ENCODE data around the gene PLEKHG5. TPM values are rescaled to one million over a fixed set of nuclear protein-coding genes. Genes with fewer than 3 reads are reported as not detected.

PLEKHG5 gene
- total RNA-seq, 4 donors from 2014 or later = 72.5 to 170 (median 99.8) TPM

DNA sequence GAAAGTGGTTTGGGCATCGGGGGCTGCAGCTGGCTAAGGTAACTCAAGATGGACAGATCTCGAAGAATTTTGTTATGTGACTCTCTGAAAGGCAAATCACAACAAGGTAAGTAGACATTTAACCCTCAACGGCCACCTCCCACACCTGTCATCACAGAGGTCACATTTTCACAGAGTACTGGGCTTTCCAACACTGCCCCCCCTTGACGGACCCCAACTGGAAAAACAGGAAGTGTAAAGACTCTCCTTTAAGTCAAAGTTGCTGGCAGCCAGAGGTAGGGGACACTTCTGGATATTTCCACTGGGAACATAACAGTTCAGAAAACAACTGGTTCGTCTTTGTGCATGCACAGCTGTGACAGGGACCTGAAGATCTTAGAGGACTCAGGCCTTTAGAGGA is 40.5 kb upstream of the PLEKHG5 start:
- intact Hi-C loops (cut with DNase I; ENCODE audit: low total_unique reads) = loop anchor here (10.0 kb wide), 1 partner anchor 123 kb away; no protein-coding TSS in a partner anchor

DNA sequence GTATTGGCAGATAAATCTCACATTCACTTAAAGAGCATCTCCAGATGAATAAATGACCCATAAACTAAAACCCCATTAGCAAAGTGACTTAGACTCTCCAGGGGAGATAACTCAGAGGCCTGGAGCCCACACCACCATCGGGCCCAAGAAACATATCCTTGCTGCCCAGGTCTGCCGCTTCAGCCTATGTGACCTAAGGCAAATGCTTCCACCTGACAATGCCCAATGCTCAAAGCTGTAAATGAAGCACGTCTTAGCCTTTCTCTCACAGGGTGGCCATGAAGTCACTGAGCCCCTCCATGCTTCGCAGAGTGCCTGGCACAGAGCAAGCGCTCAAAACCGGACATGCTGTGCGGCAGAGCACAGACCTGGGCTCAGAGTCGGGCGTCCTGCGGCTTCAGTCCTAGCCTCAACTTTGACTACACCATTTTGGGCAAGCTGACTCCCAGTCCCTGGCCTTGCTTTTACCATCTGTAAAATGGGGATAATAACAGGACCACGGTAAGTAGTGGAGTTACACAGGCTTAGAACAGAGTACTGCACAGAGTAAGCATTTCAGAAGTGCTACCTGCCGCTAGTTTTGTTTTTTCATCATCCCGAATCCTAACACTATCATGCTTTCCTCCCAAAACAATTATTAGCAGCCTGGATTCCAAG is 39.2 kb upstream of the PLEKHG5 start:
- TF ChIP-seq POLR2A (IDR thresholded peaks at IDR 0.05) = no peak
- TF ChIP-seq, protein P1, sequence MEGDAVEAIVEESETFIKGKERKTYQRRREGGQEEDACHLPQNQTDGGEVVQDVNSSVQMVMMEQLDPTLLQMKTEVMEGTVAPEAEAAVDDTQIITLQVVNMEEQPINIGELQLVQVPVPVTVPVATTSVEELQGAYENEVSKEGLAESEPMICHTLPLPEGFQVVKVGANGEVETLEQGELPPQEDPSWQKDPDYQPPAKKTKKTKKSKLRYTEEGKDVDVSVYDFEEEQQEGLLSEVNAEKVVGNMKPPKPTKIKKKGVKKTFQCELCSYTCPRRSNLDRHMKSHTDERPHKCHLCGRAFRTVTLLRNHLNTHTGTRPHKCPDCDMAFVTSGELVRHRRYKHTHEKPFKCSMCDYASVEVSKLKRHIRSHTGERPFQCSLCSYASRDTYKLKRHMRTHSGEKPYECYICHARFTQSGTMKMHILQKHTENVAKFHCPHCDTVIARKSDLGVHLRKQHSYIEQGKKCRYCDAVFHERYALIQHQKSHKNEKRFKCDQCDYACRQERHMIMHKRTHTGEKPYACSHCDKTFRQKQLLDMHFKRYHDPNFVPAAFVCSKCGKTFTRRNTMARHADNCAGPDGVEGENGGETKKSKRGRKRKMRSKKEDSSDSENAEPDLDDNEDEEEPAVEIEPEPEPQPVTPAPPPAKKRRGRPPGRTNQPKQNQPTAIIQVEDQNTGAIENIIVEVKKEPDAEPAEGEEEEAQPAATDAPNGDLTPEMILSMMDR (IDR thresholded peaks at IDR 0.05) = no peak
- intact Hi-C loops (cut with DNase I; ENCODE audit: low total_unique reads) = loop anchor here (10.0 kb wide), 1 partner anchor 124 kb away; no protein-coding TSS in a partner anchor
- H3K4me3 ChIP-seq (ENCODE audit: low read depth, poor library complexity, severe bottlenecking) = no peak overlapping the region
- 97 to 98% methylated on average over 13 of the region's 13 CpGs for WGBS, 2 donors
- DNase-seq (ENCODE audit: low spot score in 2 of 2) = no peak

More for the DNA sequence above, 40.5 kb upstream of the PLEKHG5 start:
- TF ChIP-seq, protein P1 (IDR thresholded peaks at IDR 0.05) = no peak
- no peak for TF ChIP-seq POLR2A (IDR thresholded peaks at IDR 0.05)
- no peak for DNase-seq (ENCODE audit: low spot score in 2 of 2)
- H3K4me3 ChIP-seq (ENCODE audit: low read depth, poor library complexity, severe bottlenecking) = no peak overlapping the region
- 87 to 89% methylated on average over 5 of the region's 5 CpGs for WGBS, 2 donors

DNA sequence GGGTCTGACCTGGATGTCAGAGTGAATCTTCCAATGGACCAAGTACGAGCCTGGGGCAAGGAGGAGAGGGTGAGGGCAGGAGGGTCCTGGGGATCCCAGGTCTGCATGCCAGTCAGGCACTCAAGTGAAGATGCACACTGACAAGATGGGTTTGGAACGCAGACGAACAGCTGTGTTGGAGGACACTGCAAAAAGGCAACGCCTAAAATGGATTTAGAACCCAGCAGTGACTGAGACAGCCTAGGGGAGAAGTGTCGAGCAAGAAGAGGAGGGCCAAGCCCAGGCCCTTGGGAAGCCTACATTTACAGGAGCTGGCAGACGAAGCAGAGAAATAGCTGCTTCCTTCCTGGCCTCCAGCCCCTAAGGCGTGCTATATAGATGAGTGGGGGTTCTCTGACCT is 37.0 kb upstream of the PLEKHG5 start:
- no peak for DNase-seq (ENCODE audit: low spot score in 2 of 2)
- no peak for TF ChIP-seq POLR2A (IDR thresholded peaks at IDR 0.05)
- TF ChIP-seq, protein P1 (IDR thresholded peaks at IDR 0.05) = no peak
- 89 to 94% methylated on average over 7 of the region's 7 CpGs for WGBS, 2 donors
- intact Hi-C loops (cut with DNase I; ENCODE audit: low total_unique reads) = no loop called here
- H3K4me3 ChIP-seq (ENCODE audit: low read depth, poor library complexity, severe bottlenecking) = no peak overlapping the region

DNA sequence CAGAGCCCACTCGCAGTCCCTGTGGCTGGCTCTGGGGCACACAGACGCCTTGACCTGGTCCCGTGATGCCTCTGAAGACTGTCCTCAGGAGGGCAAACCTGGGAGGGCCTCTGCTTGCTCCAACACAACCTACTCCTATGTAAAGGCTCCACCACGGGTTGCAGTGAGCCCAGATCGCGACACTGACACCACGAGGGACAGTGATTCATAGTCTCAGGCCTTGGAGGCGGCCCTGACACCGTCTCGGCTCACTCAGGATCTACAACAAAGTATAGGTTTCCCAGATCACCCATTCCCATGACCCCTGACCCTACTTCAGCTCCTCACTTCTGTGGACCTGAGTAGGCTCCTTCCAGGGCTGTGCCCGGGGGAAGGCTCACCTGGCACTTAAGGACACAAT is 34.8 kb upstream of the PLEKHG5 start:
- 79 to 84% methylated on average over 11 of the region's 11 CpGs for WGBS, 2 donors
- intact Hi-C loops (cut with DNase I; ENCODE audit: low total_unique reads) = no loop called here
- TF ChIP-seq POLR2A (IDR thresholded peaks at IDR 0.05) = no peak
- TF ChIP-seq, protein P1 (IDR thresholded peaks at IDR 0.05) = no peak
- DNase-seq (ENCODE audit: low spot score in 2 of 2) = no peak
- no peak overlapping the region for H3K4me3 ChIP-seq (ENCODE audit: low read depth, poor library complexity, severe bottlenecking)

DNA sequence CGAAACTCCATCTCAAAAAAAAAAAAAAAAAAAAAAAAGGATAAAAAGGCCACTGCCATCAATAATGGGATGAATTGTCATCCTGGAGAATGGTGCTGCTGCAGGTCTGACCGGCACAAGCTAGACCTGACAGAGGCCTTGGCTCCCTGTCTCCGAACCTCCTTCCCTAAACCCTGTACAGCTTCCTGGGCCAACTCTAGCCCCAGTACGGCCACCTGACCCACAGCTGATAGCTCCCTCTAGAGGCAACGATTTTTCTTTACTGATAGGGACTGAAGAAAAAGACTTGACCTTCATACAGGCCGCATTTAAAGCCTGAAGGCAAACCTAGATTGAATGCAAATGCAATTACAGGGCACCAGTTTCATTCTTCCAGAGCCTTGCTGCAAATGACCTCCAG is 32.1 kb upstream of the PLEKHG5 start:
- DNase-seq (ENCODE audit: low spot score in 2 of 2) = no peak
- no peak overlapping the region for H3K4me3 ChIP-seq (ENCODE audit: low read depth, poor library complexity, severe bottlenecking)
- no peak for TF ChIP-seq POLR2A (IDR thresholded peaks at IDR 0.05)
- TF ChIP-seq, protein P1 (IDR thresholded peaks at IDR 0.05) = no peak
- intact Hi-C loops (cut with DNase I; ENCODE audit: low total_unique reads) = no loop called here
- 33 to 36% methylated on average over 6 of the region's 6 CpGs for WGBS, 2 donors

DNA sequence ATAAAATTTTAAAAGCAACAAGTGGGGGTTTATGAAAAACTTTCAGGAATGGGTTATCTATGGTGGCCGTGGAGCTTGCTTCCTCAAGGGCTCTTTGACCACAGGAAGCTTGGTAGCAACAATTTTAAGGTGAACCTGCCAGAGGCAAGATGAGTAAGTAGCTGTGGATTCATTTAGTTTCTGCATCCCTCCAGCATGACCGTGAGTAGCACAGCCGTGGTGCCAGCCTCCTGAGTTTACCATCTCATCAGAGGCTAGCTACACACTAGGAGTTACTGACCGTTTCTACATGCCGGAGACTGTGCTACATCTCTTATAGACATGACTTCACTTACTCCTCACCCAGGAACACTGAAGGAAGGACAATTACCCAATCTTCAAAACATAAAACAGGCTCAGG is 30.1 kb upstream of the PLEKHG5 start:
- intact Hi-C loops (cut with DNase I; ENCODE audit: low total_unique reads) = no loop called here
- DNase-seq (ENCODE audit: low spot score in 2 of 2) = no peak
- H3K4me3 ChIP-seq (ENCODE audit: low read depth, poor library complexity, severe bottlenecking) = no peak overlapping the region
- WGBS, 2 donors = 74 to 78% methylated on average over 5 of the region's 5 CpGs
- TF ChIP-seq, protein P1 (IDR thresholded peaks at IDR 0.05) = no peak
- no peak for TF ChIP-seq POLR2A (IDR thresholded peaks at IDR 0.05)

Measured in lower leg skin (tissue), 4 donors.